ENCODE measurements around the gene MYADML2. TPM values are rescaled to one million over a fixed set of nuclear protein-coding genes. Genes with fewer than 3 reads are reported as not detected.

The MYADML2 gene
- total RNA-seq, 2 donors from 2014 or later: 0.27 TPM; not detected in 1

DNA sequence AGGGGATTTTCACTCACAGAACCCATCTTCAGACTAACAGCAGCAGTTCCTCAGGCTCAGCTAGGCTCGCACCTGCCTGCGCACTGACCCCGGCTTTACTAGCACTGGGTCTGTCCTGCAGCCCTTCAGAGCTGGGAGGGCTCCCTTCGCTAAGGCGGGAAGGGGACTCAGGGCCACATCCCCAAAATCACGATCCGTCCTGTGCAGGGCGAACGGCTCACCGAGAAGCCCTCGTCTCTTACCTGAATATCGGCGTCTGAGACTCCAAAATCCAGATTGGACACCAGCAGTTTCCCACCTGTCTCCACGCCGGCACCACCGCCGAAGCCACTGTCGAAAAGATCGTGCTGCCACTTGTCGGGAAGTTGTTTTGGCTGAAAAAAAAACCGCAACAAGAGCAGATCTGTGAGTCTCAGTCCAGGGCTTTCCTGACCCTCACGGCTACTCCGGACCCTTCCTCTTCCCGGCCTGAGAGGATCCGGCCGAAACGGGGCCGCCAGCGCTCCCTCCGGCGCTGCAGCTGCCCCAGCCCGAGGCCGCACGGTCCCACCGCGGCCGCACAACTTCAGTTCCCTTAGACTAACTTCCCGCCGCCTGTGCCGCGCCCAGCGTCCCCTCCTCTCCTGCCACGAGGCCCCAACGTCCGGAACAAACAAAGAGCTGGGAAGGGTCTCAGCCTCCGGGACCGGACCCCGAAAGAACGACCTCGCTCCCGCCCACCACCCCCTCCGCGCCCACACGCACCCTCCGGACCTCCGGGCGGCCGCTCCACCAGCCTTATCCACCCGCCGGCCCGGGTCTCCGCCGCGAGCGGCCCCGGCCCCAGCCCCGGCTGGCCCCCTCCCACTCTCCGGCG, 56.4 kb downstream of the MYADML2 start:
- peak overlapping the region; percentile 87 to 91 for H3K9ac ChIP-seq (ENCODE audit: low read depth in 2 of 2, low read length in 2 of 2)
- H3K4me1 ChIP-seq: peaks cover 5% of the 10 kb centered on the region
- H3K36me3 ChIP-seq: peaks cover 15% of the 10 kb centered on the region
- TF ChIP-seq, protein P1, sequence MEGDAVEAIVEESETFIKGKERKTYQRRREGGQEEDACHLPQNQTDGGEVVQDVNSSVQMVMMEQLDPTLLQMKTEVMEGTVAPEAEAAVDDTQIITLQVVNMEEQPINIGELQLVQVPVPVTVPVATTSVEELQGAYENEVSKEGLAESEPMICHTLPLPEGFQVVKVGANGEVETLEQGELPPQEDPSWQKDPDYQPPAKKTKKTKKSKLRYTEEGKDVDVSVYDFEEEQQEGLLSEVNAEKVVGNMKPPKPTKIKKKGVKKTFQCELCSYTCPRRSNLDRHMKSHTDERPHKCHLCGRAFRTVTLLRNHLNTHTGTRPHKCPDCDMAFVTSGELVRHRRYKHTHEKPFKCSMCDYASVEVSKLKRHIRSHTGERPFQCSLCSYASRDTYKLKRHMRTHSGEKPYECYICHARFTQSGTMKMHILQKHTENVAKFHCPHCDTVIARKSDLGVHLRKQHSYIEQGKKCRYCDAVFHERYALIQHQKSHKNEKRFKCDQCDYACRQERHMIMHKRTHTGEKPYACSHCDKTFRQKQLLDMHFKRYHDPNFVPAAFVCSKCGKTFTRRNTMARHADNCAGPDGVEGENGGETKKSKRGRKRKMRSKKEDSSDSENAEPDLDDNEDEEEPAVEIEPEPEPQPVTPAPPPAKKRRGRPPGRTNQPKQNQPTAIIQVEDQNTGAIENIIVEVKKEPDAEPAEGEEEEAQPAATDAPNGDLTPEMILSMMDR (IDR thresholded peaks at IDR 0.05): no peak
- no peaks in the 10 kb centered on the region for H3K9me3 ChIP-seq
- no peak for DNase-seq
- peak overlapping the region; percentile 57 for H3K27ac ChIP-seq
- intact Hi-C loops (cut with DNase I): no loop called here
- peak overlapping the region; percentile 94 for H3K4me3 ChIP-seq
- H3K27me3 ChIP-seq: no peaks in the 10 kb centered on the region

Other genes with a start within 250 kb of the MYADML2 start
- 100 to 1,000 TPM; 106 to 225 TPM for gene MRPL12, start 243.9 kb downstream of the MYADML2 start, total RNA-seq
- 100 to 1,000 TPM in 1 of 2 donors, 10 to 100 TPM in 1; 46.0 to 110 TPM for gene SLC25A10, start 234.9 kb downstream of the MYADML2 start, total RNA-seq
- gene GCGR, start 143.1 kb downstream of the MYADML2 start, total RNA-seq: not detected
- gene MCRIP1, start 113.9 kb downstream of the MYADML2 start, total RNA-seq: 10 to 100 TPM; 25.9 to 26.2 TPM
- not detected for gene PPP1R27, start 112.2 kb downstream of the MYADML2 start, total RNA-seq
- 1,000 to 10,000 TPM in 1 of 2 donors, 100 to 1,000 TPM in 1; 719 to 1,051 TPM for gene P4HB, start 86.7 kb downstream of the MYADML2 start, total RNA-seq
- gene ARHGDIA, start 75.9 kb downstream of the MYADML2 start, total RNA-seq: 100 to 1,000 TPM; 407 to 546 TPM
- gene ALYREF, start 55.6 kb downstream of the MYADML2 start, total RNA-seq: 100 to 1,000 TPM in 1 of 2 donors, 10 to 100 TPM in 1; 66.6 to 191 TPM
- gene ANAPC11, start 55.5 kb downstream of the MYADML2 start, total RNA-seq: 100 to 1,000 TPM; 106 to 174 TPM
- gene NPB, start 45.0 kb downstream of the MYADML2 start, total RNA-seq: under 1 TPM in 1 of 2 donors, not detected in 1; 0.22 TPM
- gene PCYT2, start 35.8 kb downstream of the MYADML2 start, total RNA-seq: 10 to 100 TPM; 47.5 to 71.6 TPM
- 10 to 100 TPM; 43.3 to 81.9 TPM for gene SIRT7, start 29.1 kb downstream of the MYADML2 start, total RNA-seq
- gene MAFG, start 19.5 kb downstream of the MYADML2 start, total RNA-seq: 10 to 100 TPM; 16.0 to 20.4 TPM
- gene PYCR1, start 9.9 kb downstream of the MYADML2 start, total RNA-seq: 100 to 1,000 TPM in 1 of 2 donors, 10 to 100 TPM in 1; 56.5 to 131 TPM
- gene NOTUM, start 14.0 kb upstream of the MYADML2 start, total RNA-seq: under 1 TPM in 1 of 2 donors, not detected in 1; 0.57 TPM
- 10 to 100 TPM; 21.7 to 43.0 TPM for gene ASPSCR1, start 30.4 kb upstream of the MYADML2 start, total RNA-seq
- 100 to 1,000 TPM in 1 of 2 donors, 10 to 100 TPM in 1; 91.1 to 238 TPM for gene CENPX, start 75.6 kb upstream of the MYADML2 start, total RNA-seq
- gene LRRC45, start 76.1 kb upstream of the MYADML2 start, total RNA-seq: 10 to 100 TPM; 16.6 to 60.0 TPM
- 10 to 100 TPM in 1 of 2 donors, 1 to 10 TPM in 1; 7.0 to 16.6 TPM for gene RAC3, start 84.4 kb upstream of the MYADML2 start, total RNA-seq
- 100 to 1,000 TPM; 115 to 183 TPM for gene DCXR, start 90.5 kb upstream of the MYADML2 start, total RNA-seq
- gene RFNG, start 104.6 kb upstream of the MYADML2 start, total RNA-seq: 10 to 100 TPM; 30.6 to 32.1 TPM
- 100 to 1,000 TPM in 1 of 2 donors, 10 to 100 TPM in 1; 70.8 to 129 TPM for gene GPS1, start 104.7 kb upstream of the MYADML2 start, total RNA-seq
- 100 to 1,000 TPM; 113 to 253 TPM for gene DUS1L, start 118.6 kb upstream of the MYADML2 start, total RNA-seq
- gene FASN, start 151.0 kb upstream of the MYADML2 start, total RNA-seq: 100 to 1,000 TPM; 168 to 198 TPM